GM21576 (cell line): ENCODE results near the gene KRT6C.
"Not testable (repeated sequence)": the region's sequence is repeated elsewhere in the genome, so short reads cannot be mapped to it uniquely, and the experiment has no call there.

Experiments used
- ATAC-seq: cut with Tn5 transposase; IDR thresholded peaks from one replicate; pipeline ENCODE4 v1.9.1; 2021; ENCODE audit warnings: mild to moderate bottlenecking, moderate library complexity; ENCODE audit not compliant: unreplicated experiment

Gene KRT6C

GRCh38 chr12:52500574-52500973 lies 27.0 kb upstream of the KRT6C start:
- not testable (repeated sequence) for ATAC-seq

- no peak for ATAC-seq
Measured at GRCh38 chr12:52499806-52500560, 26.4 kb upstream of the KRT6C start.

- ATAC-seq = no peak
Measured at GRCh38 chr12:52498946-52499345, 25.3 kb upstream of the KRT6C start.

GRCh38 chr12:52497975-52498374 lies 24.4 kb upstream of the KRT6C start:
- no peak for ATAC-seq

- ATAC-seq = no peak
Measured at GRCh38 chr12:52496590-52497071, 23.0 kb upstream of the KRT6C start.

GRCh38 chr12:52496054-52496453 lies 22.4 kb upstream of the KRT6C start:
- ATAC-seq = no peak

GRCh38 chr12:52495389-52495788 lies 21.8 kb upstream of the KRT6C start:
- ATAC-seq = no peak

- ATAC-seq = no peak
Measured at GRCh38 chr12:52494518-52494917, 20.9 kb upstream of the KRT6C start.

GRCh38 chr12:52494100-52494499 lies 20.5 kb upstream of the KRT6C start:
- ATAC-seq = no peak

GRCh38 chr12:52493172-52493571 lies 19.6 kb upstream of the KRT6C start, which contains the start of gene KRT6A:
KRT6A (minus strand) TSS chr12:52493257; CDS start chr12:52493188, 69 bp downstream.
- ATAC-seq = no peak

GRCh38 chr12:52492405-52492804 lies 18.8 kb upstream of the KRT6C start:
- not testable (repeated sequence) for ATAC-seq

- ATAC-seq = not testable (repeated sequence)
Measured at GRCh38 chr12:52491495-52491894, 17.9 kb upstream of the KRT6C start.

GRCh38 chr12:52488736-52489135 lies 15.1 kb upstream of the KRT6C start:
- ATAC-seq = no peak

- not testable (repeated sequence) for ATAC-seq
Measured at GRCh38 chr12:52487744-52488443, 14.3 kb upstream of the KRT6C start.

- no peak for ATAC-seq
Measured at GRCh38 chr12:52487211-52487610, 13.6 kb upstream of the KRT6C start.

GRCh38 chr12:52486166-52487105 lies 12.8 kb upstream of the KRT6C start:
- ATAC-seq = no peak

- ATAC-seq = no peak
Measured at GRCh38 chr12:52480073-52480472, 6.5 kb upstream of the KRT6C start.

- ATAC-seq = no peak
Measured at GRCh38 chr12:52477651-52478050, 4.0 kb upstream of the KRT6C start.

GRCh38 chr12:52474212-52474611 lies 607 bp upstream of the KRT6C start:
- ATAC-seq = no peak

GRCh38 chr12:52469853-52470252 lies 3.8 kb downstream of the KRT6C start:
- no peak for ATAC-seq

- ATAC-seq = no peak
Measured at GRCh38 chr12:52464897-52465296, 8.7 kb downstream of the KRT6C start.
